ENCODE data around the gene CNTN5.
"Not testable (repeated sequence)": the region's sequence is repeated elsewhere in the genome, so short reads cannot be mapped to it uniquely, and the experiment has no call there.

CNTN5 gene

DNA sequence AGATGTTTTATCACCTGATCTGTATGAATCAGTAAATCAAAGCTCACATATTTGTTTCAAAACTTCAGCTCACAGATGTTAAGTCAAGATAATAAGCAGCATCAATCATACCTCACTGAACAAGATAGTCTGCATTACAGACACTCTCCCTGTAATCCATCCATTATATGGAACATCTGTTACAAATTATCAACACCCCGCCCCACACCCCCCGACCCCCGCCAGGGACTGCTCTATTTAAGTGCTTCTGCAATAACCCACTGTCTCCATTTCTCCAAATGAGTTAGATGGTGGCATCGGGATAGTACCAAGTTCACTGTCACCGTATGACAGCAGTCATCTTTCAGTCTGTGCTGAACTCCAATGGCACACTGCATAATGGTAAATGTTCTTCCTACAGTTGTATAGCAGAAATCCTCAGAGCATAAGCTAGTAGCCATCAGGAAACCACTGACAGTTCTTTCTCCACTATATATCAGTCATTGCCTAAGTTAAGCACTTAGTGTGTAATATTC is 1219.3 kb downstream of the CNTN5 start:
- FAIRE-seq: no peak

DNA sequence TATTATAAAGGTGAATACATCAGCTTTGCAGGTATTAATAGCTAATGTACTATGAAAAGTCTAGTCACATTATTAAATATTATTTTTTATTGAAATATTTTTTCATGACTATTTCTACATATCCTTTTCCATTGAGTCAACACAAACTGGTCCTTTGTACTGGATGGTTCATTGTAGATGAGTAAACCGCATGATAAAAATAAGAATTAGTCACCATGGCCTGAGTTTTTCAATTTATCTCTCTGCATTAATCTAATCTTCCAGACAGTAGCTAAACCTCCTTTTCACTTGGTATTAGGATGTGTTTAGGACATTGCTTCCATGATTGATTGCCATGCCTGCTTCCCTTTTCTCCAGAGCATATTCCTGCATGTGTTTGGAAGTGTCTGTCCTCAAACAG is 1227.0 kb downstream of the CNTN5 start:
- FAIRE-seq: no peak

DNA sequence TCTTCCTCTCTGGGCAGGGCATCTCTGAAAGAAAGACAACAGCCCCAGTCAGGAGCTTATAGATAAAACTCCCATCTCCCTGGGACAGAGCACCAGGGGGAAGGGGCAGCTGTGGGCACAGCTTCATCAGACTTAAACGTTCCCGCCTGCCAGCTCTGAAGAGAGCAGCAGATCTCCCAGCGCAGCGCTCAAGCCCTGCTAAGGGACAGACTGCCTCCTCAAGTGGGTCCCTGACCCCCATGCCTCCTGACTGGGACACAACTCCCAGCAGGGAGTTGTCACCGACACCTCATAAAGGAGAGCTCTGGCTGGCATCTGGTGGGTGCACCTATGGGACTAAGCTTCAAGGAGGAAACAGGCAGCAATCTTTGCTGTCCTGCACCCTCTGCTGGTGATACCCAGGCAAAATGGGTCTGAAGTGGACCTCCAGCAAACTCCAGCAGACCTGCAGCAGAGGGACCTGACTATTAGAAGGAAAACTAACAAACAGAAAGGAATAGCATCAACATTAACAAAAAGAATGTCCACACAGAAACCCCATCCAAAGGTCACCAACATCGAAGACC is 1236.6 kb downstream of the CNTN5 start:
- not testable (repeated sequence) for FAIRE-seq

DNA sequence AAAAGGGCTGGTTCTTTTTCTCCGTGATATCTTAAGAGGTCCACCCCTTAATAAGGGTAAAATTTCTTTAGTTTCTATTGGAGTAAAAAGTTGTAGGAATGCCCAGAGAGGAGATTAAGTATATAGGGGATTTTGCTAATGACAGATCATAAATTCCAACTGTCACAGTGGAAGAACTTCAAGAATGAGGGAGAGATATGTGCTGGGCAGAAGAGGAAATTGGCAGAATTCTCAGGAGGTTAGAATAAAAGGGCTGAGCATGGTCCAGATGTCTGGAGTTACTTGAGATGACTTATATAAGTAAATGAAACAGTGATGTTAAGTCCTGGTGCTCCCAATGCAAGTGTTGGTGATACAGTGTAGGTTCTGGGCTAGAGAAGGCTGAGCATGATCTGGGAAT is 1248.8 kb downstream of the CNTN5 start:
- FAIRE-seq: no peak

GRCh38 chr11:100273066-100273815 is 1252.5 kb downstream of the CNTN5 start:
- FAIRE-seq: no peak

- FAIRE-seq: not testable (repeated sequence)
These were observed 1253.7 kb downstream of the CNTN5 start for GRCh38 chr11:100274466-100274865.

GRCh38 chr11:100294748-100295147 is 1274.0 kb downstream of the CNTN5 start:
- no peak for FAIRE-seq

DNA sequence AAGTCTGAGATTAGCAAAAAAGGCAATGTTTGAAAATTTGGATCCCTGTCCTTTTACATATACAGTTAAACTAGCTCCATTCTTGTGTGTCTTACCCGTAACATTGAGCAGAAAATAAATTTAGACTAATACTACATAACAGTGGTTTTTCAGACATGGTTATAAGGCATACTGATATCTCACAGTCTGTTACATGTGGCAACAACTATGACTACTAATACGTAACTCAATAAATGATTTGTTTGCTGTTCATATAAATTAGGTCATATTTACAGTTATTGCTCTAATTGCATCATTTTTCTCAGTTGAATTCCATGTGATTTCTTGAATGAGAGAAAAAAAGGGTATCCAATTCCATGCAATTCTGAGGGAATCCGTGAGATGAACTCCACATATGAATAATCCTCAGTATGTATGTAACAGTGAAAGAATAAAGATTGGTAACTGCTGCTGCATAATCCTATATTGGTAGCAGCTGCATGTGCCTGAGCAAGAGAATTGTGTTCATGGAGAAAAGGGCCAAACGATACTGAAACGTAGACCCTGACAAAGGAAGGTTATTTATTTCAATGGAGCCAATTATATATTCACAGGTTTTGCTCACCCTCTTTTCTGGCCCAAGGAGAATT is 1275.4 kb downstream of the CNTN5 start:
- no peak for FAIRE-seq

GRCh38 chr11:100297516-100297915 is 1276.8 kb downstream of the CNTN5 start:
- FAIRE-seq: no peak

GRCh38 chr11:100302824-100303223 is 1282.1 kb downstream of the CNTN5 start:
- FAIRE-seq: no peak

- no peak for FAIRE-seq
These were observed 1283.1 kb downstream of the CNTN5 start for GRCh38 chr11:100303897-100304296.

DNA sequence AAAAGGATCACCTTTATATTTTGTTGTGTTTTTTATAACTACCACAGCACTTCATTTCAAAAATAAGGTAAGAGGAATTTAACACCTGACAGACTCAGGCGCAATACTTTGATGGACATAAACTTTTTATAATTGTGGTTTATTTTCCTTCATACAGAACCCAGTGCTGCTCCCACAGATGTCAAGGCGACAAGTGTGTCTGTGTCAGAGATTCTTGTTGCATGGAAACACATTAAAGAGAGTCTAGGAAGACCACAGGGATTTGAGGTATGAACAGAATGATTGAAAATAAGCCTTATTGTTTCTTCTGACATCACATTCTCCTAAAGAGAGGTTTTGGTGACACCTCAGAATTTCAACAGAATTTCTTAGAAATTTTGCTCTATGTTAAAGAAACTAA is 1287.5 kb downstream of the CNTN5 start:
- no peak for FAIRE-seq

DNA sequence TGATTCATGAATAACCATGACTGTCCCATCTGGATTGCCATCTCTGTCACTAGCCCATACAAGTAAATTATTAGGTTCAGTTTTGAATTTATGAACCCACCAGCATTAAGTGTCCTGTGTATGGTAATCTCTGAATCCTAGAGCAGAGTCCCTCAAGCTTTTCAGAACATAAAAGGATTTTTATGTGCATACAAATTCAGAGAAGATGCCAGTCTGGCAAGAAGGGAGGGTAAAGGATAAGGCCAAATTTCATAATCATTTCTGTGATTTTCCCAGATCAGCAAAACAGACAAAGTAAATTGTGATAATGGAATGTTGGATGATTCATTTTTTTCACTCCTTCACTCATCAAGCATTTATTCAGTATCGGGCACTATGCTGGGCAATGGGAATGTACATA is 1295.2 kb downstream of the CNTN5 start:
- FAIRE-seq: no peak

- FAIRE-seq: no peak
These were observed 1296.2 kb downstream of the CNTN5 start for GRCh38 chr11:100316952-100317351.

- no peak for FAIRE-seq
These were observed 1298.9 kb downstream of the CNTN5 start for GRCh38 chr11:100319691-100320090.

- no peak for FAIRE-seq
These were observed 1308.0 kb downstream of the CNTN5 start for GRCh38 chr11:100328626-100329340.

- FAIRE-seq: no peak
These were observed 1308.6 kb downstream of the CNTN5 start for GRCh38 chr11:100329352-100329751.

DNA sequence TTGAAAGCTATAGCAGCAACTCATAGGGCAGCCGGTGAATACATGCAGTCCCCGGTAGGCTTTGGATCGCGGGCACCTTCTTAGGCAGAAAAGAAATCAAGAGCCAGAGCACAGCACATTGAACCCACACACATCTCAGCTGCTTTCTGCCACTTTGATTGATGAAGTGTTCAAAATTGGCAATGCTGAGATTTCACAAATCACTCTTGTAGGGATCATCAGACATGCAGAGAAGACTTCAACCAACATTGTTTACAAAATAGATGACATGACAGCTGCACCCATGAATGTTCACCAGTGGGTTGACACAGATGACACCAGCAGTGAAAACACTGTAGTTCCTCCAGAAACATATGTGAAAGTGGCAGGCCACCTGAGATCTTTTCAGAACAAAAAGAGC is 1316.1 kb downstream of the CNTN5 start:
- no peak for FAIRE-seq

DNA sequence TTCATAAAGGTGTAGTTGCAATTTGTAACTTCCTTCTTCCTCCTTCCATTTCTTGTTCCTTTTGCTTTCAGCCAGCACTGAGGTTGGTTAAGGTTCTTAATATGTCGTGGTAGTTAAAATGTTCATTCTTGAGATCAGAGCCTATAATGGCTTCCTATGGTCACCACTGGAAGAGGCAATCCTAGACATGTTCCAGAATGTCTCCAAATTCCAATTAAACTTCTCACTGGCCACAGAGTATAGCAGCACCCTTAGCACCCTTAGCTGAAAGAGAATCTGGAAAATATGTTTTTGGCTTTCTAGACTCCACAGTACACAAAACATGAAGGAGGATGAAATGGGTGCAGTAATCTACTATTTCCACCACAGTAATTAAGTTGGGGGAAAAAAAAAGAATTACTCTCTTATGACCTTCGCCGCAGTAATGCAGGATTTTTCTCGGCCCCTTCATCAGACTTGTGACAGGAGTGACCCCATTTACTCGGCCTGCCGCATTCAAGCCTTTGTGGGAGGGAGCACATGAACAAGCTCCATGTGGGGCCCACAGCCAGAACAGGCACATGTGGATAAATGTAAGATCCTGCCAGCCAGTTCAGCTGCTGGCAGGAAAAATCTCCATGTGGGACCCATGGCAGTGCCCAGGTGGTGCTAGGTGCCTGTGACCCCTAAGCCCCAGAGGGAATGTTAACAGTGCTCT is 1317.5 kb downstream of the CNTN5 start:
- no peak for FAIRE-seq

DNA sequence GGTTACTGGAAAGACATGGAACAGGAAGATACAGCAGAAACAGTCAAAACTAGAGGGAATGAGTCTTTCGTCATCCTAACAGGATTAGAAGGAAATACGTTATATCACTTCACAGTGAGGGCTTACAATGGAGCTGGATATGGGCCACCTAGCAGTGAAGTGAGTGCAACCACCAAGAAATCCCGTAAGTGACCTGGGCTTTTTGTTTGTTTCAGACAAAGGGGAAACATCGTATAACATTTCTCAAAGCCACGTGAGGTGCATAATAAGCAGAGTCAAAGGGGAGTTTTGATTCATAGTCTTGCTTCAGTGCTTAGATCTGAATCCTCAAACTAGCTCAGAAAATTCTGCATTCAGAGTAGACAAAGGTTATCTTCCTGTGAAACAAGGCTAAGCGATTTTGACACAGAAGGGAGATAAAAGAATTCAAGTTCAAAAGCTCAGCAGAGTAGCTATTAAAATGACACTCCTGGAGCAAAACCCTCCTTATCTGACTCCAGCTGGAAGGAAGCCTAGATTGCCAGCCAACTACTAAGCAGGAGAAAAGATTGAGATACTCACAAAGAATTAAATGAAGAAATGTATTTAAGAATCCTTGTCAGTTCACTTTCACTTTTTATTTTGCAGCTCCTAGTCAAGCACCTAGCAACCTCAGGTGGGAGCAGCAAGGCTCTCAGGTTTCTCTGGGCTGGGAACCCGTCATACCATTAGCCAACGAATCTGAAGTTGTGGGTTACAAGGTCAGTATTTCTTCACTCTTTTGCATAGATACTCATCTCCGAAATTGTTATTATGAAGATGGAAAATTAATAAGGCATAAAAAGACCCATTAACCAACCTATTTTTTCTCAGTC is 1319.9 kb downstream of the CNTN5 start:
- FAIRE-seq: no peak

GRCh38 chr11:100353083-100353482 is 1332.3 kb downstream of the CNTN5 start:
- no peak for FAIRE-seq

DNA sequence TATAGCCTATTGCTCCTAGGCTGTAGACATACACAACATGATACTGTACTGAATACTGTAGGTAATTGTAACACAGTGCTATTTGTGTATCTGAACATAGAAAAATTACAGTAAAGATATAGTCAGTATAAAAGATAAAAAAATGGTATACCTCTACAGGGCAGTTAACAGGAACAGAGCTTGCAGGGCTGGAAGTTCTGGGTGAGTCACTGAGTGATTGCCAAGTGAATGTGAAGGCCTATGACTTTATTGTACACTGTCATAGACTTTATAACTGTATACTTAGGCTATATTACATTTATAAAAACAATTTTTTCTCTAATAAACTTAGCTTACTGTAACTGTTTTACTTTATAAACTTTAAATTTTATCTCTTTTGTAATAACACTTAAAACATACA is 1334.0 kb downstream of the CNTN5 start:
- peak; percentile 49 for FAIRE-seq

Data from TTC549 (cell line).